H1 (cell line): Measurements from ENCODE around the gene BCAP31. TPM values are rescaled to one million over a fixed set of nuclear protein-coding genes. Genes with fewer than 3 reads are reported as not detected.

Experiments
- CTCF ChIA-PET: fragments of 300-600 bp; sonication (Branson Sonifier 250); formaldehyde crosslinking; loops from one replicate; lab custom pipeline; 2021; ENCODE audit not compliant: partially characterized antibody; lab: Charles Lee
- POLR2A ChIA-PET: fragments of 300-600 bp; sonication (Branson Sonifier 250); formaldehyde crosslinking; loops from one replicate; lab custom pipeline; 2021; ENCODE audit warnings: inconsistent platforms; ENCODE audit not compliant: partially characterized antibody; lab: Charles Lee
- DNase-seq, 2 experiments: peaks; one replicate each; pipeline versions ENCODE4 v3.0.0 to v3.0.0-alpha.2; 2010 to 2022; ENCODE audit warnings: low spot score in 2 of 2, low read depth in 1 of 2, mixed read lengths in 1 of 2
- FAIRE-seq: peaks from 2 replicates; lab custom pipeline; 2011; peaks lifted over from hg19 to GRCh38; lab: Jason Lieb, UNC
- H2AFZ ChIP-seq: 2 replicates; pipeline ENCODE4 v1.8.1; 2012; ENCODE audit warnings: low read length, inconsistent platforms
- H2AK5ac ChIP-seq: 2 replicates; pipeline ENCODE4 v1.6.1; 2013; ENCODE audit warnings: low read depth, low read length
- H2BK120ac ChIP-seq: replicated peaks from 2 replicates; pipeline ENCODE3; 2013; ENCODE audit warnings: low read depth, low read length, inconsistent platforms
- H2BK12ac ChIP-seq: 2 replicates; pipeline ENCODE4 v1.6.1; 2013; ENCODE audit warnings: low read depth, low read length
- H2BK15ac ChIP-seq: 2 replicates; pipeline ENCODE4 v1.6.1; 2013; ENCODE audit warnings: low read length
- H2BK20ac ChIP-seq: 2 replicates; pipeline ENCODE4 v1.6.1; 2013; ENCODE audit warnings: low read length
- H2BK5ac ChIP-seq: 2 replicates; pipeline ENCODE4 v1.6.1; 2013; ENCODE audit warnings: low read depth, low read length
- H3K14ac ChIP-seq: 2 replicates; pipeline ENCODE4 v1.6.1; 2013; ENCODE audit warnings: inconsistent platforms; ENCODE audit not compliant: insufficient read length
- H3K18ac ChIP-seq: 2 replicates; pipeline ENCODE4 v1.6.1; 2013; ENCODE audit warnings: low read length; ENCODE audit errors: extremely low read depth
- H3K23ac ChIP-seq: 2 replicates; pipeline ENCODE4 v1.6.1; 2013; ENCODE audit warnings: inconsistent platforms; ENCODE audit not compliant: insufficient read length
- H3K23me2 ChIP-seq: 2 replicates; pipeline ENCODE4 v1.6.1; 2013; ENCODE audit warnings: low read depth, low read length
- H3K27ac ChIP-seq: 2 replicates; pipeline ENCODE4 v1.6.1; 2011; ENCODE audit warnings: low read depth, low read length, inconsistent platforms
- H3K27me3 ChIP-seq, 4 experiments: replicated peaks in 1 of 4; 1 replicate in 1 of 4; 2 replicates in 3 of 4; pipeline versions ENCODE4 v1.6.1 to v1.8.1; 2011 to 2013; ENCODE audit warnings: low read length in 3 of 4, mild to moderate bottlenecking in 3 of 4, inconsistent platforms in 2 of 4, mixed read lengths in 2 of 4, moderate library complexity in 1 of 4; ENCODE audit not compliant: control insufficient read depth in 3 of 4, insufficient read depth in 3 of 4; ENCODE audit errors: extremely low read depth in 1 of 4
- H3K36me3 ChIP-seq, 4 experiments: 2 replicates each; pipeline versions ENCODE4 v1.6.1 to v1.8.1; 2011 to 2013; ENCODE audit warnings: mild to moderate bottlenecking in 4 of 4, low read length in 3 of 4, moderate library complexity in 2 of 4, control low read depth in 1 of 4, inconsistent platforms in 1 of 4; ENCODE audit not compliant: insufficient read depth in 4 of 4, control insufficient read depth in 2 of 4
- H3K4ac ChIP-seq: replicated peaks from 2 replicates; pipeline ENCODE3; 2013; ENCODE audit warnings: low read length, low read depth, mixed read lengths, inconsistent platforms; ENCODE audit not compliant: insufficient read length
- H3K4me1 ChIP-seq, 4 experiments: replicated peaks in 1 of 4; 1 replicate in 1 of 4; 2 replicates in 3 of 4; pipeline versions ENCODE4 v1.6.1 to v1.8.1; 2011 to 2013; ENCODE audit warnings: low read length in 3 of 4, inconsistent platforms in 2 of 4, mixed read lengths in 1 of 4; ENCODE audit not compliant: insufficient read depth in 4 of 4, control insufficient read depth in 3 of 4
- H3K4me2 ChIP-seq, 2 experiments: 2 replicates each; pipeline versions ENCODE4 v1.6.1 to v1.8.1; 2011 to 2013; ENCODE audit warnings: low read depth in 2 of 2, low read length in 2 of 2, control low read depth in 1 of 2, inconsistent platforms in 1 of 2, mild to moderate bottlenecking in 1 of 2; ENCODE audit not compliant: insufficient read depth in 1 of 2
- H3K4me3 ChIP-seq, 4 experiments: fragments of 200-600, 300-600 bp in 1 of 4; sonication (generic), shearing (Covaris generic), sonication (Bioruptor Twin) in 1 of 4; 2 replicates each; pipeline versions ENCODE4 v1.5.1 to v1.8.1; 2011 to 2016; ENCODE audit warnings: low read length in 4 of 4, low read depth in 3 of 4, control low read depth in 2 of 4, inconsistent platforms in 2 of 4, mild to moderate bottlenecking in 2 of 4, mixed read lengths in 1 of 4, moderate library complexity in 1 of 4; ENCODE audit not compliant: insufficient read depth in 2 of 4; ENCODE audit errors: extremely low read depth in 1 of 4
- H3K56ac ChIP-seq: replicated peaks from 2 replicates; pipeline ENCODE3; 2013; ENCODE audit warnings: low read depth, mild to moderate bottlenecking, mixed read lengths, low read length, inconsistent platforms; ENCODE audit not compliant: insufficient read length
- H3K79me1 ChIP-seq: 2 replicates; pipeline ENCODE4 v1.6.1; 2013; ENCODE audit warnings: low read depth, low read length, control low read depth
- H3K79me2 ChIP-seq, 2 experiments: 2 replicates each; pipeline versions ENCODE4 v1.6.1 to v1.8.1; 2012 to 2013; ENCODE audit warnings: low read length in 2 of 2, mild to moderate bottlenecking in 2 of 2, inconsistent platforms in 1 of 2; ENCODE audit not compliant: insufficient read depth in 2 of 2, control insufficient read depth in 1 of 2
- H3K9ac ChIP-seq, 4 experiments: replicated peaks in 1 of 4; 1 replicate in 1 of 4; 2 replicates in 3 of 4; pipeline versions ENCODE4 v1.6.1 to v1.8.1; 2011 to 2013; ENCODE audit warnings: low read depth in 3 of 4, low read length in 3 of 4, control low read depth in 2 of 4, mild to moderate bottlenecking in 2 of 4, moderate library complexity in 2 of 4, inconsistent platforms in 1 of 4; ENCODE audit errors: extremely low read depth in 1 of 4
- H3K9me3 ChIP-seq, 2 experiments: 2 replicates each; pipeline versions ENCODE4 v1.6.1 to v1.8.1; 2012 to 2013; ENCODE audit warnings: mild to moderate bottlenecking in 2 of 2, moderate library complexity in 2 of 2, control low read depth in 1 of 2, inconsistent platforms in 1 of 2, low read depth in 1 of 2, low read length in 1 of 2, mixed read lengths in 1 of 2; ENCODE audit not compliant: insufficient read depth in 2 of 2
- H4K20me1 ChIP-seq, 2 experiments: replicated peaks in 1 of 2; 2 replicates each; pipeline versions ENCODE3 to v1.8.1; 2011 to 2013; ENCODE audit warnings: inconsistent platforms in 2 of 2, low read length in 2 of 2, mild to moderate bottlenecking in 1 of 2; ENCODE audit not compliant: insufficient read depth in 2 of 2, control insufficient read depth in 1 of 2
- H4K5ac ChIP-seq: 2 replicates; pipeline ENCODE4 v1.6.1; 2013; ENCODE audit warnings: low read length, low read depth, mixed read lengths, inconsistent platforms; ENCODE audit not compliant: insufficient read length
- H4K8ac ChIP-seq: 2 replicates; pipeline ENCODE4 v1.8.0; 2013; ENCODE audit warnings: mild to moderate bottlenecking, moderate library complexity, low read length, inconsistent platforms; ENCODE audit not compliant: insufficient read depth; ENCODE audit errors: extremely low read depth
- H4K91ac ChIP-seq: replicated peaks from 2 replicates; pipeline ENCODE3; 2013; ENCODE audit warnings: low read length, mixed read lengths, inconsistent platforms; ENCODE audit not compliant: insufficient read length
- BRCA1 ChIP-seq: IDR thresholded peaks from 2 replicates; pipeline ENCODE4 v1.6.1; 2012; ENCODE audit warnings: low read depth, low read length, improper control_type of control experiment
- CHD1 ChIP-seq: IDR thresholded peaks from 2 replicates; pipeline ENCODE4 v1.6.1; 2012; ENCODE audit warnings: low read depth, low read length, improper control_type of control experiment
- EP300 ChIP-seq, 2 experiments: IDR thresholded peaks; 1 replicate in 1 of 2; 2 replicates in 1 of 2; pipeline ENCODE4 v1.6.1; 2011 to 2012; ENCODE audit warnings: low read depth in 2 of 2, low read length in 2 of 2, mild to moderate bottlenecking in 2 of 2, borderline replicate concordance in 1 of 2, inconsistent platforms in 1 of 2, moderate library complexity in 1 of 2
- GABPA ChIP-seq: IDR thresholded peaks from 2 replicates; pipeline ENCODE4 v1.6.1; 2011; ENCODE audit warnings: mild to moderate bottlenecking, low read length, moderate library complexity, borderline replicate concordance; ENCODE audit not compliant: insufficient read depth
- GTF2F1 ChIP-seq: IDR thresholded peaks from 2 replicates; pipeline ENCODE4 v1.6.1; 2012; ENCODE audit warnings: low read depth, low read length, improper control_type of control experiment, borderline replicate concordance
- HDAC6 ChIP-seq: IDR thresholded peaks from one replicate; pipeline ENCODE4 v1.7.1; 2012; ENCODE audit warnings: low read depth, mild to moderate bottlenecking, inconsistent platforms, low read length, moderate library complexity
- JUND ChIP-seq: IDR thresholded peaks from 2 replicates; pipeline ENCODE4 v1.6.1; 2011; ENCODE audit warnings: mild to moderate bottlenecking, improper control_type of control experiment, low read length
- KDM5A ChIP-seq: fragments of 200-600 bp; IDR thresholded peaks from 2 replicates; pipeline ENCODE4 v1.7.1; 2012; ENCODE audit warnings: mild to moderate bottlenecking, low read length, inconsistent platforms, mixed read lengths
- MAFK ChIP-seq: IDR thresholded peaks from 2 replicates; pipeline ENCODE4 v1.6.1; 2012; ENCODE audit warnings: low read depth, mild to moderate bottlenecking, improper control_type of control experiment, low read length
- NANOG ChIP-seq: IDR thresholded peaks from 2 replicates; pipeline ENCODE4 v1.6.1; 2011; ENCODE audit warnings: low read length, low read depth, mild to moderate bottlenecking, inconsistent platforms; ENCODE audit not compliant: insufficient read depth, poor library complexity, severe bottlenecking
- RAD21 ChIP-seq, 2 experiments: IDR thresholded peaks in 1 of 2; conservative IDR thresholded peaks in 1 of 2; 2 replicates each; pipeline ENCODE4 v1.6.1; 2011; ENCODE audit warnings: low read depth in 2 of 2, low read length in 2 of 2, improper control_type of control experiment in 1 of 2, inconsistent platforms in 1 of 2, mild to moderate bottlenecking in 1 of 2, moderate library complexity in 1 of 2
- SIX5 ChIP-seq: IDR thresholded peaks from 2 replicates; pipeline ENCODE4 v1.6.1; 2011; ENCODE audit warnings: mild to moderate bottlenecking, low read depth, low read length
- SP1 ChIP-seq: IDR thresholded peaks from 2 replicates; pipeline ENCODE4 v1.6.1; 2011; ENCODE audit warnings: low read depth, low read length
- SRF ChIP-seq: IDR thresholded peaks from 2 replicates; pipeline ENCODE4 v1.6.1; 2011; ENCODE audit warnings: mild to moderate bottlenecking, low read depth, low read length, moderate library complexity
- WGBS, 2 experiments: shearing (Covaris generic) in 1 of 2; methylation state at CpG; one replicate each; pipeline versions ENCODE4 v1.1.6 to v1.1.7; 2013 to 2015; ENCODE audit warnings: low lambda C conversion rate in 2 of 2, mixed read lengths in 2 of 2, inconsistent platforms in 1 of 2, low coverage in 1 of 2, missing lambda C conversion rate in 1 of 2; ENCODE audit not compliant: insufficient replicate concordance in 2 of 2, insufficient coverage in 1 of 2, insufficient read length in 1 of 2; ENCODE audit errors: extremely low coverage in 1 of 2, missing lambda C conversion rate in 1 of 2; 5-methylcytosine and 5-hydroxymethylcytosine counted together
- polyA plus RNA-seq, 7 experiments: library from polyadenylated mRNA; depleted of rRNA in 3 of 7; stranded (reverse) in 5 of 7; unstranded in 2 of 7; fragments of >200 nt in 5 of 7; fragments of 200-250 nt in 2 of 7; gene quantifications; 1 replicate in 5 of 7; 2 replicates in 1 of 7; 4 replicates in 1 of 7; pipeline versions ENCODE4 v1.2.1 to v1.2.3, GENCODE V29; 2011 to 2013; ENCODE audit warnings: missing spikeins in 2 of 7, mixed read lengths in 2 of 7
- total RNA-seq: library from RNA; stranded (reverse); fragmentation: NEBNext Ultra II Directional; extraction: Animal tissue kit (Norgen Biotek cat#: 25700); gene quantifications from 2 replicates; pipeline ENCODE4 v1.2.1, GENCODE V29; 2021

BCAP31 gene
- total and polyA plus RNA-seq, 2 of the 8 experiments (the other 6 are each of a cell fraction or from before 2014, with no cell fraction given), result 136 to 159 TPM

GRCh38 chrX:153719701-153720100 is 4.5 kb downstream of the BCAP31 start:
- no peak for FAIRE-seq
- TF ChIP-seq JUND (no peak), SP1 (no peak), MAFK (no peak), KDM5A (no peak), GABPA (no peak), RAD21 (IDR thresholded peaks at IDR 0.05 in 1 of 2, conservative IDR thresholded peaks at IDR 0.05 in 1 of 2; ENCODE audit: low read depth in 2 of 2, low read length in 2 of 2) (no peak), HDAC6 (no peak), CHD1 (no peak), NANOG (no peak), GTF2F1 (no peak), SIX5 (no peak), BRCA1 (no peak), SRF (no peak), EP300 (IDR thresholded peaks at IDR 0.05; ENCODE audit: borderline replicate concordance in 1 of 2, low read depth in 2 of 2, low read length in 2 of 2) (no peak)

More at GRCh38 chrX:153719701-153720100, 4.5 kb downstream of the BCAP31 start:
- Histone ChIP-seq H3K4me2 (no peak overlapping the region), H3K4me1 (peaks cover 0 to 9% (median 4%) of the 10 kb centered on the region in 4 experiments; a peak in 5 of 7 replicates), H3K79me1 (peaks cover 3% of the 10 kb centered on the region; the same call in 1 of the 2 replicates), H2BK5ac (no peak overlapping the region), H2BK15ac (no peak overlapping the region), H3K18ac (no peak overlapping the region), H3K27me3 (no peaks in the 10 kb centered on the region), H3K9me3 (no peaks in the 10 kb centered on the region), H4K5ac (no peak overlapping the region), H3K14ac (no peak overlapping the region), H3K9ac (no peak overlapping the region), H3K23me2 (peaks cover 5% of the 10 kb centered on the region; the same call in 1 of the 2 replicates), H2BK120ac (no peak overlapping the region), H3K36me3 (peaks cover 4 to 45% (median 29%) of the 10 kb centered on the region in 4 experiments; a peak in 7 of 8 replicates), H2BK12ac (no peak overlapping the region), H2BK20ac (no peak overlapping the region), H3K23ac (no peak overlapping the region), H3K4ac (no peak overlapping the region), H3K4me3 (no peak overlapping the region), H3K79me2 (peaks cover 0 to 20% of the 10 kb centered on the region in 2 experiments; a peak in 2 of 4 replicates), H2AK5ac (no peak overlapping the region), H4K91ac (no peak overlapping the region), H2AFZ (no peak overlapping the region), H3K27ac (no peak overlapping the region), H4K20me1 (peaks cover 4 to 14% of the 10 kb centered on the region in 2 experiments), H4K8ac (no peak overlapping the region), H3K56ac (no peak overlapping the region)
- ChIA-PET CTCF (interaction anchor here (1.0 to 2.5 kb wide), 2 partner anchors 10 to 12 kb away, joined by 3 to 9 read pairs; no protein-coding TSS in a partner anchor), POLR2A (interaction anchor here (0.7 to 1.5 kb wide), 4 partner anchors 15 to 51 kb away, joined by 3 to 5 read pairs (median 3); no protein-coding TSS in a partner anchor)
- DNase-seq, result no peak
- 94% methylated on average over 2 of the region's 2 CpGs; no CpG with 5 or more reads in 1 of the 2 experiments for WGBS, 2 experiments
